ENCODE measurements around the gene ATP6V0C.
"Not testable (repeated sequence)": the region's sequence is repeated elsewhere in the genome, so short reads cannot be mapped to it uniquely, and the experiment has no call there.

DNA sequence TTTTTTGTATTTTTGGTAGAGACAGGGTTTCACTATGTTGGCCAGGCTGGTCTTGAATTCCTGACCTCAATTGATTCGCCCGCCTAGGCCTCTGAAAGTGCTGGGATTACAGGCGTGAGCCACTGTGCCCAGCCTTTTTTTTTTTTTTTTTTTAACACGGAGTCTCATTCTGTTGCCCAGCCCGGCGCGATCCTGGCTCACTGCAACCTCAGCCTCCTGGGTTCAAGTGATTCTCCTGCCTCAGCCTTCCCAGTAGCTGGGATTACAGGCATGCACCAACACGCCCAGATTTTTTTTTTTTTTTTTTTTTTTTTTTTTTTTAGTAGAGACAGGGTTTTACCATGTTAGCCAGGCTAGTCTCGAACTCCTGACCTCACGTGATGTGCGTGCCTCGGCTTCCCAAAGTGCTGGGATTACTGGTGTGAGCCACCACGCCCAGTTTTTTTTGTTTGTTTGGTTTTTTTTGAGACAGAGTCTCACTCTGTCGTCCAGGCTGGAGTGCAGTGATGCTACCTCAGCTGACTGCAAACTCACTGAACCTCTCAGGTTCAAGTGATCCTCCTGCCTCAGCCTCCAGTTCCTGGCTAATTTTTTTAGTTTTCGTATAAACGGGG is 19.5 kb downstream of the ATP6V0C start:
- TF ChIP-seq, protein P1, sequence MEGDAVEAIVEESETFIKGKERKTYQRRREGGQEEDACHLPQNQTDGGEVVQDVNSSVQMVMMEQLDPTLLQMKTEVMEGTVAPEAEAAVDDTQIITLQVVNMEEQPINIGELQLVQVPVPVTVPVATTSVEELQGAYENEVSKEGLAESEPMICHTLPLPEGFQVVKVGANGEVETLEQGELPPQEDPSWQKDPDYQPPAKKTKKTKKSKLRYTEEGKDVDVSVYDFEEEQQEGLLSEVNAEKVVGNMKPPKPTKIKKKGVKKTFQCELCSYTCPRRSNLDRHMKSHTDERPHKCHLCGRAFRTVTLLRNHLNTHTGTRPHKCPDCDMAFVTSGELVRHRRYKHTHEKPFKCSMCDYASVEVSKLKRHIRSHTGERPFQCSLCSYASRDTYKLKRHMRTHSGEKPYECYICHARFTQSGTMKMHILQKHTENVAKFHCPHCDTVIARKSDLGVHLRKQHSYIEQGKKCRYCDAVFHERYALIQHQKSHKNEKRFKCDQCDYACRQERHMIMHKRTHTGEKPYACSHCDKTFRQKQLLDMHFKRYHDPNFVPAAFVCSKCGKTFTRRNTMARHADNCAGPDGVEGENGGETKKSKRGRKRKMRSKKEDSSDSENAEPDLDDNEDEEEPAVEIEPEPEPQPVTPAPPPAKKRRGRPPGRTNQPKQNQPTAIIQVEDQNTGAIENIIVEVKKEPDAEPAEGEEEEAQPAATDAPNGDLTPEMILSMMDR (IDR thresholded peaks at IDR 0.05): not testable (repeated sequence)
- TF ChIP-seq POLR2A (IDR thresholded peaks at IDR 0.05): not testable (repeated sequence)

Measured in testis (tissue), 2 donors.